Endothelial cell of umbilical vein (primary cell): ENCODE results near the gene PKDCC. TPM values are rescaled to one million over a fixed set of nuclear protein-coding genes. Genes with fewer than 3 reads are reported as not detected.

Experiments used
- BruUV-seq: library from RNA; stranded (reverse); fragments of 400-500 nt; replicated peaks from 2 replicates; lab custom pipeline; 2021; lab: Mats Ljungman, UMichigan
- CTCF ChIA-PET: fragments of 300-600, 350-600 bp; sonication (Branson Sonifier 250); formaldehyde crosslinking; loops from one replicate; lab custom pipeline; 2021; ENCODE audit warnings: antibody characterized with exemption, inconsistent platforms; lab: Charles Lee
- POLR2A ChIA-PET: fragments of 300-600, 350-600 bp; sonication (Branson Sonifier 250); formaldehyde crosslinking; loops from one replicate; lab custom pipeline; 2021; ENCODE audit warnings: antibody characterized with exemption, inconsistent platforms; lab: Charles Lee
- DNase-seq: peaks from one replicate; pipeline ENCODE4 v3.0.0-alpha.2; 2011; ENCODE audit warnings: low read depth, low spot score
- FAIRE-seq: peaks from 2 replicates; lab custom pipeline; 2011; peaks lifted over from hg19 to GRCh38; lab: Jason Lieb, UNC
- H2AFZ ChIP-seq: 2 replicates; pipeline ENCODE4 v1.6.0; 2012; ENCODE audit warnings: low read depth, low read length, control low read depth, inconsistent platforms
- H3K27ac ChIP-seq: 2 replicates; pipeline ENCODE4 v1.5.1; 2011; ENCODE audit warnings: low read depth, mild to moderate bottlenecking, control low read depth, low read length, moderate library complexity; ENCODE audit not compliant: insufficient read depth
- H3K27me3 ChIP-seq, 2 experiments: 2 replicates each; pipeline versions ENCODE4 v1.6.0 to v1.6.1; 2011; ENCODE audit warnings: low read length in 2 of 2, mixed read lengths in 1 of 2; ENCODE audit not compliant: control insufficient read depth in 2 of 2, insufficient read depth in 2 of 2
- H3K36me3 ChIP-seq, 2 experiments: 2 replicates in 1 of 2; 3 replicates in 1 of 2; pipeline ENCODE4 v1.5.1; 2011; ENCODE audit warnings: low read length in 2 of 2, mild to moderate bottlenecking in 1 of 2, moderate library complexity in 1 of 2; ENCODE audit not compliant: control insufficient read depth in 2 of 2, insufficient read depth in 2 of 2; ENCODE audit errors: extremely low read depth in 1 of 2
- H3K4me1 ChIP-seq: 3 replicates; pipeline ENCODE4 v1.5.1; 2011; ENCODE audit warnings: mild to moderate bottlenecking, low read length; ENCODE audit not compliant: control insufficient read depth, insufficient read depth; ENCODE audit errors: extremely low read depth
- H3K4me2 ChIP-seq: 2 replicates; pipeline ENCODE4 v1.6.1; 2011; ENCODE audit warnings: low read length, control low read depth, mixed read lengths; ENCODE audit not compliant: insufficient read depth
- H3K4me3 ChIP-seq, 3 experiments: fragments of 200-600 bp in 1 of 3; sonication (generic), shearing (Covaris generic) in 1 of 3; replicated peaks in 1 of 3; 2 replicates each; pipeline ENCODE4 v1.5.1; 2011 to 2016; ENCODE audit warnings: control low read depth in 3 of 3, low read length in 3 of 3, mild to moderate bottlenecking in 2 of 3, inconsistent platforms in 1 of 3, low read depth in 1 of 3, moderate library complexity in 1 of 3; ENCODE audit not compliant: insufficient read depth in 1 of 3
- H3K79me2 ChIP-seq: 2 replicates; pipeline ENCODE4 v1.6.0; 2012; ENCODE audit warnings: low read length, inconsistent platforms; ENCODE audit not compliant: control insufficient read depth, insufficient read depth
- H3K9ac ChIP-seq: replicated peaks from 2 replicates; pipeline ENCODE3; 2011; ENCODE audit warnings: low read length, control low read depth; ENCODE audit not compliant: insufficient read depth; ENCODE audit errors: extremely low read depth
- H3K9me1 ChIP-seq: replicated peaks from 3 replicates; pipeline ENCODE4 v1.6.0; 2011; ENCODE audit warnings: mild to moderate bottlenecking, low read length; ENCODE audit not compliant: control insufficient read depth, insufficient read depth; ENCODE audit errors: extremely low read depth
- H3K9me3 ChIP-seq: replicated peaks from 2 replicates; pipeline ENCODE4 v1.5.1; 2012; ENCODE audit warnings: low read length, inconsistent platforms; ENCODE audit not compliant: control insufficient read depth, insufficient read depth
- H4K20me1 ChIP-seq: replicated peaks from 2 replicates; pipeline ENCODE3; 2011; ENCODE audit warnings: mild to moderate bottlenecking, low read length; ENCODE audit not compliant: control insufficient read depth, insufficient read depth; ENCODE audit errors: extremely low read depth
- CTCF ChIP-seq, 2 donors: IDR thresholded peaks; 1 replicate in 1 of 2; 2 replicates in 1 of 2; pipeline ENCODE4 v1.5.1; 2011; ENCODE audit warnings: low read length in 2 of 2, mild to moderate bottlenecking in 2 of 2, moderate library complexity in 2 of 2, control low read depth in 1 of 2, inconsistent platforms in 1 of 2, low read depth in 1 of 2; ENCODE audit not compliant: insufficient read depth in 1 of 2; ENCODE audit errors: extremely low read depth in 1 of 2
- EZH2 ChIP-seq: IDR thresholded peaks from 2 replicates; pipeline ENCODE4 v1.6.1; 2012; ENCODE audit warnings: borderline replicate concordance, low read depth, mild to moderate bottlenecking, moderate library complexity, low read length, inconsistent platforms; ENCODE audit not compliant: severe bottlenecking
- GATA2 ChIP-seq: IDR thresholded peaks from 2 replicates; pipeline ENCODE4 v1.7.0; 2011; ENCODE audit warnings: low read depth, mild to moderate bottlenecking, moderate library complexity, mixed read lengths, low read length; ENCODE audit not compliant: insufficient read length, insufficient read depth
- MAX ChIP-seq: IDR thresholded peaks from 2 replicates; pipeline ENCODE4 v1.6.1; 2011; ENCODE audit not compliant: insufficient read depth, insufficient read length
- dilution Hi-C: fragments of 300-500 bp; cut with MboI; formaldehyde crosslinking; loops from one replicate; pipeline ENCODE4 v1.15.0; 2019; ENCODE audit warnings: low sequenced_read_pairs; ENCODE audit not compliant: extremely low pct_ligation_motif_present
- intact Hi-C: fragments of 100-400 bp; cut with micrococcal nuclease; formaldehyde crosslinking; loops from one replicate; pipeline ENCODE4 v1.10.0; 2022
- polyA plus RNA-seq, 4 experiments: library from polyadenylated mRNA; depleted of rRNA in 3 of 4; stranded (reverse) in 3 of 4; unstranded in 1 of 4; fragments of >200 nt; gene quantifications; 2 replicates each; pipeline versions ENCODE4 v1.2.1 to v1.2.3, GENCODE V29; 2011 to 2012; ENCODE audit warnings: missing spikeins in 1 of 4
- total RNA-seq: library from RNA; stranded (reverse); gene quantifications from 2 replicates; pipeline ENCODE4 v1.2.3, GENCODE V29; 2021

Gene PKDCC
- total and polyA plus RNA-seq, 2 donors (not counting 3 experiments of a cell fraction or from before 2014, with no cell fraction given) = 3.0 to 5.9 TPM

- no peak overlapping the region for H3K4me3 ChIP-seq
- H3K27me3 ChIP-seq = no peaks in the 10 kb centered on the region
- no peaks in the 10 kb centered on the region for H3K9me1 ChIP-seq
- intact Hi-C loops = no loop called here
- H3K79me2 ChIP-seq = no peaks in the 10 kb centered on the region
- H3K4me1 ChIP-seq = peaks cover 10% of the 10 kb centered on the region
- no peaks in the 10 kb centered on the region for H3K36me3 ChIP-seq
- no TSS peak for BruUV-seq
- no peak for TF ChIP-seq CTCF (IDR thresholded peaks at IDR 0.05; ENCODE audit: extremely low read depth in 1 of 2, insufficient read depth in 1 of 2, low read depth in 1 of 2, low read length in 2 of 2)
- TF ChIP-seq GATA2 = no peak
- H3K4me2 ChIP-seq = peak overlapping the region; percentile 0
- ChIA-PET POLR2A (no interaction called here), CTCF (interaction anchor here (0.8 to 13.8 kb wide), 6 partner anchors 49 to 239 kb away, joined by 3 to 625 read pairs (median 187); no protein-coding TSS in a partner anchor)
- H3K9me3 ChIP-seq = no peaks in the 10 kb centered on the region
- H3K27ac ChIP-seq = no peak overlapping the region
- DNase-seq = peak; percentile 44
- peak overlapping the region; percentile 10 for H2AFZ ChIP-seq
- peak; percentile 90 for FAIRE-seq
- dilution Hi-C loops = loop anchor here (25.0 kb wide), 1 partner anchor 230 kb away; no protein-coding TSS in a partner anchor
- no peak overlapping the region for H3K9ac ChIP-seq
- no peaks in the 10 kb centered on the region for H4K20me1 ChIP-seq
These were observed 44.5 kb downstream of the PKDCC start for GRCh38 chr2:42092084-42092996.

- DNase-seq (no peak), FAIRE-seq (no peak)
- H3K9ac ChIP-seq = no peak overlapping the region
- H4K20me1 ChIP-seq = no peaks in the 10 kb centered on the region
- no peak overlapping the region for H3K4me2 ChIP-seq
- no peak overlapping the region for H3K4me3 ChIP-seq
- no peak overlapping the region for H3K27ac ChIP-seq
- POLR2A ChIA-PET = no interaction called here
- dilution Hi-C loops (loop anchor here (25.0 kb wide), 1 partner anchor 232 kb away; no protein-coding TSS in a partner anchor), intact Hi-C loops (no loop called here)
- no peaks in the 10 kb centered on the region for H3K79me2 ChIP-seq
- H3K36me3 ChIP-seq = no peaks in the 10 kb centered on the region
- CTCF ChIA-PET = interaction anchor here (0.7 to 12.9 kb wide), 8 partner anchors 12 to 249 kb away, joined by 3 to 369 read pairs (median 6); no protein-coding TSS in a partner anchor
- H3K27me3 ChIP-seq = no peaks in the 10 kb centered on the region
- H2AFZ ChIP-seq = no peak overlapping the region
- H3K9me1 ChIP-seq = no peaks in the 10 kb centered on the region
- no TSS peak for BruUV-seq
- peaks cover 10% of the 10 kb centered on the region for H3K4me1 ChIP-seq
- TF ChIP-seq MAX (no peak), EZH2 (no peak)
- no peaks in the 10 kb centered on the region for H3K9me3 ChIP-seq
These were observed 46.3 kb downstream of the PKDCC start for GRCh38 chr2:42094114-42094513.
